ENCODE measurements around the gene UBE3C.

Gene UBE3C

GRCh38 chr7:157299613-157300368 is 161.1 kb downstream of the UBE3C start:
- peak; percentile 64 for DNase-seq

GRCh38 chr7:157300369-157300825 is 161.7 kb downstream of the UBE3C start:
- DNase-seq: peak; percentile 4

- DNase-seq: no peak
Observed at GRCh38 chr7:157301610-157302120, 162.9 kb downstream of the UBE3C start.

GRCh38 chr7:157306846-157307838 is 168.4 kb downstream of the UBE3C start:
- DNase-seq: no peak

GRCh38 chr7:157309988-157310668 is 171.4 kb downstream of the UBE3C start:
- no peak for DNase-seq

- no peak for DNase-seq
Observed at GRCh38 chr7:157310676-157311185, 172.0 kb downstream of the UBE3C start.

- no peak for DNase-seq
Observed at GRCh38 chr7:157312941-157313340, 174.2 kb downstream of the UBE3C start.

GRCh38 chr7:157313645-157314044 is 174.9 kb downstream of the UBE3C start:
- no peak for DNase-seq

- no peak for DNase-seq
Observed at GRCh38 chr7:157318015-157318706, 179.4 kb downstream of the UBE3C start.
